Endodermal cell (in vitro differentiated cells): Measurements from ENCODE around the gene GATD1. TPM values are rescaled to one million over a fixed set of nuclear protein-coding genes. Genes with fewer than 3 reads are reported as not detected.

ENCODE experiments used
- DNase-seq: peaks from one replicate; pipeline ENCODE4 v3.0.0-alpha.2; 2017
- H3K27ac ChIP-seq: 2 replicates; pipeline ENCODE4 v1.5.1; 2013; ENCODE audit warnings: mild to moderate bottlenecking, low read depth, low read length, moderate library complexity
- H3K27me3 ChIP-seq: 2 replicates; pipeline ENCODE4 v1.6.1; 2013; ENCODE audit warnings: mild to moderate bottlenecking, low read length, moderate library complexity; ENCODE audit not compliant: insufficient read depth, control insufficient read depth, poor library complexity, severe bottlenecking
- H3K36me3 ChIP-seq: 2 replicates; pipeline ENCODE4 v1.7.0; 2013; ENCODE audit warnings: mild to moderate bottlenecking, low read length, moderate library complexity; ENCODE audit not compliant: control insufficient read depth, insufficient read depth
- H3K4me1 ChIP-seq: one replicate; pipeline ENCODE4 v1.7.0; 2013; ENCODE audit warnings: low read length; ENCODE audit not compliant: control insufficient read depth, insufficient read depth
- H3K4me3 ChIP-seq: 2 replicates; pipeline ENCODE4 v1.5.1; 2013; ENCODE audit warnings: mild to moderate bottlenecking, low read length, moderate library complexity
- H3K9ac ChIP-seq: 2 replicates; pipeline ENCODE4 v1.6.1; 2013; ENCODE audit warnings: mild to moderate bottlenecking, low read length, moderate library complexity; ENCODE audit not compliant: poor library complexity, severe bottlenecking; ENCODE audit errors: extremely low read depth
- H3K9me3 ChIP-seq: 2 replicates; pipeline ENCODE4 v1.6.1; 2013; ENCODE audit warnings: mild to moderate bottlenecking, low read length, moderate library complexity; ENCODE audit not compliant: control insufficient read depth
- H3K27ac Mint-ChIP-seq: 2 replicates; pipeline ENCODE4 v1.8.0; 2020; ENCODE audit warnings: mixed read lengths
- H3K27me3 Mint-ChIP-seq: 2 replicates; pipeline ENCODE4 v1.8.0; 2021; ENCODE audit warnings: mild to moderate bottlenecking, mixed read lengths; ENCODE audit not compliant: insufficient read depth
- H3K36me3 Mint-ChIP-seq: 2 replicates; pipeline ENCODE4 v1.8.0; 2020; ENCODE audit warnings: low read depth, mixed read lengths
- H3K4me1 Mint-ChIP-seq: 2 replicates; pipeline ENCODE4 v1.8.0; 2020; ENCODE audit warnings: mixed read lengths
- H3K4me3 Mint-ChIP-seq: 2 replicates; pipeline ENCODE4 v1.8.0; 2020; ENCODE audit warnings: mild to moderate bottlenecking, moderate library complexity, mixed read lengths
- H3K9me3 Mint-ChIP-seq: 2 replicates; pipeline ENCODE4 v1.8.0; 2020; ENCODE audit warnings: mild to moderate bottlenecking, mixed read lengths
- CTCF ChIP-seq: fragments of 200-600 bp; sonication (generic); conservative IDR thresholded peaks from 2 replicates; pipeline ENCODE4 v1.5.0; 2021; ENCODE audit warnings: antibody characterized with exemption, mild to moderate bottlenecking
- WGBS, 2 experiments: methylation state at CpG; one replicate each; pipeline versions ENCODE4 v1.1.5 to v1.1.7; 2013; ENCODE audit warnings: missing lambda C conversion rate in 2 of 2, mixed read lengths in 1 of 2; ENCODE audit not compliant: insufficient coverage in 1 of 2, insufficient read length in 1 of 2; 5-methylcytosine and 5-hydroxymethylcytosine counted together
- total RNA-seq, 2 donors: library from RNA; stranded (reverse); fragmentation: NEBNext Ultra II Directional in 1 of 2; extraction: Animal tissue kit (Norgen Biotek cat#: 25700) in 1 of 2; gene quantifications; 2 replicates in 1 of 2; 3 replicates in 1 of 2; pipeline ENCODE4 v1.2.1, GENCODE V29; 2021

The GATD1 gene
- total RNA-seq, 2 donors from 2014 or later: 57.2 to 63.2 TPM

GRCh38 chr11:746289-747157 lies 30.8 kb downstream of the GATD1 start:
- 27 to 42% methylated on average over 21 to 46 of the region's 46 CpGs for WGBS, 2 experiments
- H3K27ac Mint-ChIP-seq: peak overlapping the region; percentile 93

DNA sequence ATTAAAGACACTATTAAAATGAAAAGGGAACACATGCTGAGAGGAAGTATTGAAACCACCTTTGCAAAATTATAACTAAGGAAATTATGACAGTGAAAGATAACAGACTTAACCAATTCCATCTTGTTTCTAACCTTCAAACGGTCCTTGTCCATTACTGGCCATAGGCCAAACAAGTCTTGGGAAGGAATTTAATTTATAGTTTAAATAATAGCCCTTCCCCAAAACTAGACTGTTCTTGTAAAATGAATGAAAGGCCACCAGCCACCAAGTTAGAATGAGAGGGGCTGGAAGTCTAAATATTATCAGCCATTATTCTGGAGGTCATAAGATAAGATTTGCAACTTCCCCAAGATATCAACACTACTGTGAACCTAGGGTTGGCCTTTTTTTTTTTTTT lies 31.9 kb downstream of the GATD1 start:
- Histone ChIP-seq H3K36me3 (no peaks in the 10 kb centered on the region), H3K9me3 (peaks cover 5% of the 10 kb centered on the region), H3K27me3 (no peaks in the 10 kb centered on the region), H3K9ac (no peak overlapping the region), H3K4me3 (no peak overlapping the region), H3K4me1 (peaks cover 7% of the 10 kb centered on the region), H3K27ac (no peak overlapping the region)
- DNase-seq: no peak
- Mint-ChIP-seq H3K36me3 (peaks cover 4% of the 10 kb centered on the region), H3K4me1 (peaks cover 12% of the 10 kb centered on the region), H3K27ac (no peak overlapping the region), H3K9me3 (no peaks in the 10 kb centered on the region), H3K4me3 (no peak overlapping the region), H3K27me3 (no peaks in the 10 kb centered on the region)
- WGBS, 2 experiments: no CpG with 5 or more reads among the region's 1 CpG
- no peak for TF ChIP-seq CTCF

More at GRCh38 chr11:746289-747157, 30.8 kb downstream of the GATD1 start:
- peak; percentile 73 for DNase-seq
- no peak for TF ChIP-seq CTCF
- no peaks in the 10 kb centered on the region for H3K36me3 ChIP-seq
- no peaks in the 10 kb centered on the region for H3K9me3 Mint-ChIP-seq
- peak overlapping the region; percentile 73 for H3K4me3 Mint-ChIP-seq
- H3K27me3 ChIP-seq: no peaks in the 10 kb centered on the region
- H3K9me3 ChIP-seq: peaks cover 4% of the 10 kb centered on the region
- H3K4me1 ChIP-seq: peaks cover 7% of the 10 kb centered on the region
- H3K9ac ChIP-seq: peak overlapping the region; percentile 47
- H3K27ac ChIP-seq: peak overlapping the region; percentile 84
- peaks cover 8% of the 10 kb centered on the region for H3K36me3 Mint-ChIP-seq
- H3K27me3 Mint-ChIP-seq: no peaks in the 10 kb centered on the region
- peak overlapping the region; percentile 93 for H3K4me3 ChIP-seq
- peaks cover 12% of the 10 kb centered on the region for H3K4me1 Mint-ChIP-seq

GRCh38 chr11:742571-743201 lies 34.6 kb downstream of the GATD1 start:
- H3K27me3 Mint-ChIP-seq: peaks cover 2% of the 10 kb centered on the region
- DNase-seq: no peak
- Histone ChIP-seq H3K4me1 (peaks cover 2% of the 10 kb centered on the region), H3K9me3 (peaks cover 5% of the 10 kb centered on the region), H3K36me3 (no peaks in the 10 kb centered on the region), H3K27me3 (no peaks in the 10 kb centered on the region), H3K4me3 (no peak overlapping the region), H3K27ac (no peak overlapping the region), H3K9ac (no peak overlapping the region)
- no peak overlapping the region for H3K4me3 Mint-ChIP-seq
- H3K36me3 Mint-ChIP-seq: no peaks in the 10 kb centered on the region
- H3K27ac Mint-ChIP-seq: no peak overlapping the region
- peaks cover 3% of the 10 kb centered on the region for H3K4me1 Mint-ChIP-seq
- WGBS, 2 experiments: 83 to 91% methylated on average over 2 to 4 of the region's 4 CpGs
- no peak for TF ChIP-seq CTCF
- no peaks in the 10 kb centered on the region for H3K9me3 Mint-ChIP-seq
